NCI-H345 treated with DMSO at 0.1 percent for 48 hours (cell line): ENCODE data around the gene MICU1.
"Not testable (repeated sequence)": the region's sequence is repeated elsewhere in the genome, so short reads cannot be mapped to it uniquely, and the experiment has no call there.

Source experiments
- DNase-seq: peaks from one replicate; lab custom pipeline; 2025; ENCODE audit not compliant: unreplicated experiment; lab: John Stamatoyannopoulos, UW

Gene MICU1

GRCh38 chr10:72509206-72509799 lies 116.6 kb downstream of the MICU1 start:
- DNase-seq = no peak

- no peak for DNase-seq
Measured at GRCh38 chr10:72508033-72508432, 117.8 kb downstream of the MICU1 start.

GRCh38 chr10:72506474-72506873 lies 119.4 kb downstream of the MICU1 start:
- no peak for DNase-seq

GRCh38 chr10:72505435-72505834 lies 120.4 kb downstream of the MICU1 start:
- DNase-seq = no peak

- DNase-seq = no peak
Measured at GRCh38 chr10:72503694-72504438, 122.0 kb downstream of the MICU1 start.

- DNase-seq = no peak
Measured at GRCh38 chr10:72503241-72503640, 122.6 kb downstream of the MICU1 start.

GRCh38 chr10:72502581-72502980 lies 123.3 kb downstream of the MICU1 start:
- DNase-seq = no peak

- DNase-seq = no peak
Measured at GRCh38 chr10:72499701-72500100, 126.2 kb downstream of the MICU1 start.

- DNase-seq = no peak
Measured at GRCh38 chr10:72490951-72491350, 134.9 kb downstream of the MICU1 start.

- no peak for DNase-seq
Measured at GRCh38 chr10:72487521-72487920, 138.4 kb downstream of the MICU1 start.

- no peak for DNase-seq
Measured at GRCh38 chr10:72487116-72487515, 138.8 kb downstream of the MICU1 start.

- DNase-seq = no peak
Measured at GRCh38 chr10:72485701-72486100, 140.2 kb downstream of the MICU1 start.

- DNase-seq = no peak
Measured at GRCh38 chr10:72484521-72484920, 141.4 kb downstream of the MICU1 start.

- DNase-seq = no peak
Measured at GRCh38 chr10:72483471-72483870, 142.4 kb downstream of the MICU1 start.

- no peak for DNase-seq
Measured at GRCh38 chr10:72480861-72481260, 145.0 kb downstream of the MICU1 start.

- DNase-seq = no peak
Measured at GRCh38 chr10:72477463-72477862, 148.4 kb downstream of the MICU1 start.

- DNase-seq = no peak
Measured at GRCh38 chr10:72472306-72472705, 153.6 kb downstream of the MICU1 start.

GRCh38 chr10:72470666-72471065 lies 155.2 kb downstream of the MICU1 start:
- DNase-seq = no peak

- DNase-seq = not testable (repeated sequence)
Measured at GRCh38 chr10:72467064-72467463, 158.8 kb downstream of the MICU1 start.

- DNase-seq = no peak
Measured at GRCh38 chr10:72466018-72466417, 159.9 kb downstream of the MICU1 start.

- no peak for DNase-seq
Measured at GRCh38 chr10:72464438-72464837, 161.4 kb downstream of the MICU1 start.

GRCh38 chr10:72462261-72462660 lies 163.6 kb downstream of the MICU1 start:
- DNase-seq = no peak

GRCh38 chr10:72461085-72461484 lies 164.8 kb downstream of the MICU1 start:
- no peak for DNase-seq
